H1 (cell line): ENCODE results near the gene PFDN6. TPM values are rescaled to one million over a fixed set of nuclear protein-coding genes. Genes with fewer than 3 reads are reported as not detected.

Source experiments
- BCL11A ChIP-seq, 2 experiments: IDR thresholded peaks; one replicate each; pipeline ENCODE4 v1.6.1; 2011; ENCODE audit warnings: low read depth in 2 of 2, low read length in 2 of 2, mild to moderate bottlenecking in 2 of 2
- CBX8 ChIP-seq: fragments of 300-800, 300-1000 bp; sonication (generic); IDR thresholded peaks from 2 replicates; pipeline ENCODE4 v1.7.1; 2016; ENCODE audit warnings: low read depth, low read length, borderline replicate concordance
- CHD1 ChIP-seq: IDR thresholded peaks from 2 replicates; pipeline ENCODE4 v1.6.1; 2012; ENCODE audit warnings: low read depth, low read length, improper control_type of control experiment
- CHD2 ChIP-seq: IDR thresholded peaks from 2 replicates; pipeline ENCODE4 v1.6.1; 2012; ENCODE audit warnings: low read length, improper control_type of control experiment
- EP300 ChIP-seq, 2 experiments: IDR thresholded peaks; 1 replicate in 1 of 2; 2 replicates in 1 of 2; pipeline ENCODE4 v1.6.1; 2011 to 2012; ENCODE audit warnings: low read depth in 2 of 2, low read length in 2 of 2, mild to moderate bottlenecking in 2 of 2, borderline replicate concordance in 1 of 2, inconsistent platforms in 1 of 2, moderate library complexity in 1 of 2
- EZH2 ChIP-seq: fragments of 200-600 bp; sonication (generic); IDR thresholded peaks from 2 replicates; pipeline ENCODE4 v1.7.1; 2012; ENCODE audit warnings: low read depth, mild to moderate bottlenecking, moderate library complexity, low read length, inconsistent platforms; ENCODE audit not compliant: severe bottlenecking
- HDAC2 ChIP-seq, 2 experiments: fragments of 300-600 bp in 1 of 2; sonication (generic) in 1 of 2; IDR thresholded peaks; 2 replicates each; pipeline ENCODE4 v1.6.1; 2011 to 2012; ENCODE audit warnings: low read depth in 2 of 2, low read length in 2 of 2, mild to moderate bottlenecking in 2 of 2, moderate library complexity in 2 of 2, borderline replicate concordance in 1 of 2, inconsistent platforms in 1 of 2
- JUND ChIP-seq: IDR thresholded peaks from 2 replicates; pipeline ENCODE4 v1.6.1; 2011; ENCODE audit warnings: mild to moderate bottlenecking, improper control_type of control experiment, low read length
- KDM4A ChIP-seq: IDR thresholded peaks from one replicate; pipeline ENCODE4 v1.7.1; 2012; ENCODE audit warnings: low read depth, mild to moderate bottlenecking, moderate library complexity, low read length, inconsistent platforms; ENCODE audit not compliant: severe bottlenecking
- NANOG ChIP-seq: IDR thresholded peaks from 2 replicates; pipeline ENCODE4 v1.6.1; 2011; ENCODE audit warnings: low read length, low read depth, mild to moderate bottlenecking, inconsistent platforms; ENCODE audit not compliant: insufficient read depth, poor library complexity, severe bottlenecking
- PHF8 ChIP-seq: fragments of 200-600 bp; sonication (generic); conservative IDR thresholded peaks from 2 replicates; pipeline ENCODE4 v1.7.1; 2012; ENCODE audit warnings: low read depth, mild to moderate bottlenecking, inconsistent platforms, low read length, moderate library complexity
- POLR2AphosphoS5 ChIP-seq: IDR thresholded peaks from 2 replicates; pipeline ENCODE4 v1.6.1; 2011; ENCODE audit warnings: low read depth, low read length
- RAD21 ChIP-seq, 2 experiments: IDR thresholded peaks in 1 of 2; conservative IDR thresholded peaks in 1 of 2; 2 replicates each; pipeline ENCODE4 v1.6.1; 2011; ENCODE audit warnings: low read depth in 2 of 2, low read length in 2 of 2, improper control_type of control experiment in 1 of 2, inconsistent platforms in 1 of 2, mild to moderate bottlenecking in 1 of 2, moderate library complexity in 1 of 2
- RXRA ChIP-seq: IDR thresholded peaks from 2 replicates; pipeline ENCODE4 v1.6.1; 2011; ENCODE audit warnings: low read depth, mild to moderate bottlenecking, low read length, moderate library complexity; ENCODE audit not compliant: insufficient read depth
- SP1 ChIP-seq: IDR thresholded peaks from 2 replicates; pipeline ENCODE4 v1.6.1; 2011; ENCODE audit warnings: low read depth, low read length
- SP2 ChIP-seq: IDR thresholded peaks from 2 replicates; pipeline ENCODE4 v1.6.1; 2012; ENCODE audit warnings: mild to moderate bottlenecking, low read length, inconsistent platforms
- SUZ12 ChIP-seq: fragments of 200-600 bp; sonication (generic); IDR thresholded peaks from 2 replicates; pipeline ENCODE4 v1.6.1; 2012; ENCODE audit warnings: mild to moderate bottlenecking, inconsistent platforms, low read length, moderate library complexity, mixed read lengths
- TAF1 ChIP-seq: IDR thresholded peaks from 2 replicates; pipeline ENCODE4 v1.6.1; 2011; ENCODE audit warnings: mild to moderate bottlenecking, low read depth, low read length
- TAF7 ChIP-seq: optimal IDR thresholded peaks from 2 replicates; pipeline ENCODE3; 2011; ENCODE audit warnings: low read depth, mild to moderate bottlenecking, inconsistent platforms, low read length, moderate library complexity, borderline replicate concordance
- USF2 ChIP-seq: IDR thresholded peaks from 2 replicates; pipeline ENCODE4 v1.6.1; 2011; ENCODE audit warnings: low read length, improper control_type of control experiment
- ZNF274 ChIP-seq: IDR thresholded peaks from 2 replicates; pipeline ENCODE4 v1.7.0; 2012; ENCODE audit warnings: low read length, borderline replicate concordance; ENCODE audit errors: extremely low read depth
- polyA plus RNA-seq, 7 experiments: library from polyadenylated mRNA; depleted of rRNA in 3 of 7; stranded (reverse) in 5 of 7; unstranded in 2 of 7; fragments of >200 nt in 5 of 7; fragments of 200-250 nt in 2 of 7; gene quantifications; 1 replicate in 5 of 7; 2 replicates in 1 of 7; 4 replicates in 1 of 7; pipeline versions ENCODE4 v1.2.1 to v1.2.3, GENCODE V29; 2011 to 2013; ENCODE audit warnings: missing spikeins in 2 of 7, mixed read lengths in 2 of 7
- total RNA-seq: library from RNA; stranded (reverse); fragmentation: NEBNext Ultra II Directional; extraction: Animal tissue kit (Norgen Biotek cat#: 25700); gene quantifications from 2 replicates; pipeline ENCODE4 v1.2.1, GENCODE V29; 2021

Gene PFDN6
- total and polyA plus RNA-seq, 2 of the 8 experiments (the other 6 are each of a cell fraction or from before 2014, with no cell fraction given) = 32.0 to 95.7 TPM

- TF ChIP-seq USF2 (no peak), JUND (no peak), RXRA (no peak), POLR2AphosphoS5 (peak; percentile 46), SP2 (no peak), EZH2 (no peak), ZNF274 (no peak), HDAC2 (IDR thresholded peaks at IDR 0.05; ENCODE audit: borderline replicate concordance in 1 of 2, low read depth in 2 of 2, low read length in 2 of 2) (peak; percentile 28 to 97; a peak in 2 of 4 replicates), TAF7 (peak; percentile 55), CHD1 (no peak), TAF1 (peak; percentile 72; the same call in 1 of the 2 replicates), CHD2 (peak; percentile 79), BCL11A (IDR thresholded peaks at IDR 0.05; ENCODE audit: low read depth in 2 of 2, low read length in 2 of 2) (no peak), SUZ12 (no peak), NANOG (no peak), EP300 (IDR thresholded peaks at IDR 0.05; ENCODE audit: borderline replicate concordance in 1 of 2, low read depth in 2 of 2, low read length in 2 of 2) (no peak), SP1 (peak; percentile 71), KDM4A (peak; percentile 91), PHF8 (peak; percentile 59), CBX8 (no peak), RAD21 (IDR thresholded peaks at IDR 0.05 in 1 of 2, conservative IDR thresholded peaks at IDR 0.05 in 1 of 2; ENCODE audit: low read depth in 2 of 2, low read length in 2 of 2) (no peak)
These were observed at the start of gene PFDN6, which contains the start of gene WDR46 (continued) for GRCh38 chr6:33288921-33289783.
